Erythroblast (primary cell): Measurements from ENCODE around the gene RBSN.

ENCODE experiments used
- GATA1 ChIP-seq: IDR thresholded peaks from 2 replicates; pipeline ENCODE4 v1.6.1; 2011; ENCODE audit warnings: low read depth, mild to moderate bottlenecking, control low read depth, low read length, moderate library complexity
- POLR2A ChIP-seq: IDR thresholded peaks from 2 replicates; pipeline ENCODE4 v1.6.1; 2011; ENCODE audit warnings: mild to moderate bottlenecking, low read length

- TF ChIP-seq POLR2A (no peak), GATA1 (no peak)
Measured at GRCh38 chr3:15060029-15060428, 38.9 kb downstream of the RBSN start.
